GM21447 (cell line): ENCODE results near the gene KIF5A.
"Not testable (repeated sequence)": the region's sequence is repeated elsewhere in the genome, so short reads cannot be mapped to it uniquely, and the experiment has no call there.

Experiments
- ATAC-seq: cut with Tn5 transposase; IDR thresholded peaks from one replicate; pipeline ENCODE4 v1.9.1; 2021; ENCODE audit not compliant: unreplicated experiment

The KIF5A gene

DNA sequence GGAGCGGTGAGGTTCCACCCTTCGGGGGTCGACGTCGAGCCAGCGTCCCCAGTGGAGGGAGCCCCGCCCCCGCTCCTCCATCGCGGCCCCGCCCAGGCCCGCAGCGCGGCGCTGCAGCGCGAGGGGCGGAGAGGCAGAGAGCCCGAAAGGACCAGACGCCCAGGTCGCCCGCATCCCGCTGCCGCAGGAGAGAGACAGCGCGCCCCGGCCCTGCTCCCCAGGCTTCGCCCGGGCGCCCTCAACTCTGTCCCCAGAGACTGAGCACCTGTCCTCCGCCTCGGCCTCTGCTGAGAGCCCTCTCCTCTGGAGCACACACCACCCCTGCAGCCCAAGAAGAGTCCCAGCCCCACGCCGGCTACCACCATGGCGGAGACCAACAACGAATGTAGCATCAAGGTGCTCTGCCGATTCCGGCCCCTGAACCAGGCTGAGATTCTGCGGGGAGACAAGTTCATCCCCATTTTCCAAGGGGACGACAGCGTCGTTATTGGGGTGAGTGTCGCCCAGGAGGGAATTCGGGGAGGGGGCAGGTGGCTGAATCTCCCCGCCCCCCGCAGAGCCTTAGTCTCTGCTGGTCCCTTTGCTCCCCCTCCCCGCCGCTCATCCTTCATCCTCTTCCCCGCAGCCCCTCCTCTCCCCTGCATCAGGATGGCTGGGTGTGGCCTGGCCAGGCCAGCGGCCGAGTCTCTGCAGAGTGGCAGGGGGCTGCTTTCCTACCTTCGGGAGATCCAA, at the start of gene KIF5A:
TSS of gene KIF5A (plus strand) at position 136 of the 732 bp plus-strand sequence. CDS start at position 364, 228 bp downstream.
- no peak for ATAC-seq

DNA sequence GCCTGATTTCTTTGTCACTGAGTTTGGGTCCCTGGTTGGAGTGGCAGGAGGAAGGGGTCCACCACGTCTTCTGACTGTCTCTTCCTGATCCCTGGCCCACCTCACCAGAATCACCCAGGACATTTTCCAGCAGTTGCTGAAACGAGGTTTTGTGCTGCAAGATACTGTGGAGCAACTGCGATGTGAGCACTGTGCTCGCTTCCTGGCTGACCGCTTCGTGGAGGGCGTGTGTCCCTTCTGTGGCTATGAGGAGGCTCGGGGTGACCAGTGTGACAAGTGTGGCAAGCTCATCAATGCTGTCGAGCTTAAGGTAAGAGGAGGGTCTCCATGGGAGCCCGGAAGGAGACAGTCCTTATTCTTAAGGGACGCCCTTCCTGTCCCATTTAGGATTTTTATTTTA, 49.6 kb upstream of the KIF5A start:
- no peak for ATAC-seq

DNA sequence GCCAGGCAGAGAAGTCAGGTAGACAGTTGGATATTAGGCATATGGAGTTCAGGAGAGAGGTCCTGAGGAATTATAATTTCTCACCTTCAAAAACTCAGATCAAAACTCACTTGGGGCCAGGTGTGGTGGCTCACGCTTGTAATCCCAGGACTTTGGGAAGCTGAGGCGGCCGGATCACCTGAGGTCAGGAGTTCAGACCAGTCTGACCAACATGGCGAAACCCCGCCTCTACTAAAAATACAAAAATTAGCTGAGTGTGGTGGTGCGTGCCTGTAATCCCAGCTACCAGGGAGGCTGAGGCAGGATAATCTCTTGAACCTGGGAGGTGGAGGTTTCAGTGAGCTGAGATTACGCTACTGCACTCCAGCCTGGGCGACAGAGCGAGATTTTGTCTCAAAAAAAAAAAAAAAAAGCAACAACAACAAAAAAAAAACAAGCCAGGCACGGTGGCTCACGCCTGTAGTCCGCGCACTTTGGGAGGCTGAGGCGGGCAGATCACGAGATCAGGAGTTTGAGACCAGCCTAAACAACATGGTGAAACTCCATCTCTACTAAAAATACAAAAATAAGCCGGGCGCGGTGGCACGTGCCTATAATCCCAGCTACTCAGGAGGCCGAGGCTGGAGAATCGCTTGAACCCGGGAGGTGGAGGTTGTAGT, 47.4 kb upstream of the KIF5A start:
- not testable (repeated sequence) for ATAC-seq

DNA sequence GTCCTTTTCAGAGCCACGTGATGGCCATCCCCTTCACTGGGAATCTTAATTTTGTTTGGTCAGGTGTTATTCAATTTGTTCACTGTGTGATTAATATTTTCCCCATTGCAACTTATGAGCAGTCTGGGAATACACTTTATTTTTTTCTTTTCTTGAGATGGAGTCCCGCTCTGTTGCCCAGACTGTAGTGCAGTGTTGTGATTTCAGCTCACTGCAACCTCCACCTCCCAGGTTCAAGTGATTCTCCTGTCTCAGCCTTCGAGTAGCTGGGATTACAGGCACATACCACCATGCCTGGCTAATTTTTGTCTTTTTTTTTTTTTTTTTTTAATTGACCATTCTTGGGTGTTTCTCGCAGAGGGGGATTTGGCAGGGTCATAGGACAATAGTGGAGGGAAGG, 43.3 kb upstream of the KIF5A start:
- not testable (repeated sequence) for ATAC-seq

DNA sequence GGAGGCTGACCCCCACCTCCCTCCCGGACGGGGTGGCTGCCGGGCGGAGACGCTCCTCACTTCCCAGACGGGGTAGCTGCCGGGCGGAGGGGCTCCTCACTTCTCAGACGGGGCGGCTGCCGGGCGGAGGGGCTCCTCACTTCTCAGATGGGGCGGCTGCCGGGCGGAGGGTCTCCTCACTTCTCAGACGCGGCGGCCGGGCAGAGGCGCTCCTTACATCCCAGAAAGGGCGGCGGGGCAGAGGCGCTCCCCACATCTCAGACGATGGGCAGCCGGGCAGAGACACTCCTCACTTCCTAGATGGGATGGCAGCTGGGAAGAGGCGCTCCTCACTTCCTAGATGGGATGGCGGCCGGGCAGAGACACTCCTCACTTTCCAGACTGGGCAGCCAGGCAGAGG, 42.0 kb upstream of the KIF5A start:
- ATAC-seq, result not testable (repeated sequence)

DNA sequence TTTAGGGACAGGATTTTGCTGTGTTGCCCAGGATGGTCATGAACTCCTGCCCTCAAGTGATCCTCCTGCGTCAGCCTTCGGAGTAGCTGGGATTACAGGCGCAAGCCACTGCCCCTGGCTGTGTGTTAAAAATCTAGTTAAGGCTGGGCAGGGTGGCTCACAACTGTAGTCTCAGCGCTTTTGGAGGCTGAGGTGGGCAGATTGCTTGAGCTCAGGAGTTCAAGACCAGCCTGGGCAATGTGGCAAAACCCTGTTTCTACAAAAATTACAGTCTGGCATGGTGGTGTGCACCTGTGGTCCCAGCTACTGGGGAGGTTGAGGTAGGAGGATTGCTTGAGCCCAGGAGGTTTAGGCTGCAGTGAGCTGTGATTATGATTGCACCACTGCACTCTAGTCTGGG, 38.7 kb upstream of the KIF5A start:
- ATAC-seq, result no peak

DNA sequence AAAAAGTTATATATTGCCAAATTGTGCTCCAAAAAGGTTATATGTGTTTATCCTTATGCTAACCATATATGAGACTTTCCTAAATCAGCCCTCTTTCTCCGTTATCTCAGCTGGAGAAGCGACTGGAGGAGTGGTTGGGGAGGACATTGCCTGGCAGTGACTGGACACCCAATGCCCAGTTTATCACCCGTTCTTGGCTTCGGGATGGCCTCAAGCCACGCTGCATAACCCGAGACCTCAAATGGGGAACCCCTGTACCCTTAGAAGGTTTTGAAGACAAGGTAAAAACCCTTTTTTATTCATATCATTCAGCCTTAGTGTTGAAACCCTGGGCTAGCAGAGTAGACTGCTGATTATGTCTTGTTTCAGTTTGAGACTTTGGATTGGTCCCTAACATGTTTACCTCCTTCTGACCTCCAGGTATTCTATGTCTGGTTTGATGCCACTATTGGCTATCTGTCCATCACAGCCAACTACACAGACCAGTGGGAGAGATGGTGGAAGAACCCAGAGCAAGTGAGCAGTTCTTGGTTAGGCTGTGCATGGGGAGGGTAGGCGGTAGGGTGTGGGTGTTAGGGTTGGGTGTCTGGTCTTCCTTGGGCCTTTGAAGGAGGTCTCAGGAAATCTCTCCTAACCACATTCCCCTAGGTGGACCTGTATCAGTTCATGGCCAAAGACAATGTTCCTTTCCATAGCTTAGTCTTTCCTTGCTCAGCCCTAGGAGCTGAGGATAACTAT, 38.1 kb upstream of the KIF5A start:
- ATAC-seq, result no peak

DNA sequence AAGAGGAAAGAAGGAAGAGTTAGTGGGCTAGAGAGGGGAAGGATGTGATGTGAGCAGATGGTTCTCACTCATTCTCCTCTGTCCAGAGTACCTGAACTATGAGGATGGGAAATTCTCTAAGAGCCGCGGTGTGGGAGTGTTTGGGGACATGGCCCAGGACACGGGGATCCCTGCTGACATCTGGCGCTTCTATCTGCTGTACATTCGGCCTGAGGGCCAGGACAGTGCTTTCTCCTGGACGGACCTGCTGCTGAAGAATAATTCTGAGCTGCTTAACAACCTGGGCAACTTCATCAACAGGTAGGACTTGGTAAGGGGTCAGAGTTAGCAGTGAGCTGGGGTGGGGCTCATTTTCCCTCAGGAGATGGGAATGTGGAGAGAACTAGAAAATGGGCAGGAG, 37.2 kb upstream of the KIF5A start:
- no peak for ATAC-seq

DNA sequence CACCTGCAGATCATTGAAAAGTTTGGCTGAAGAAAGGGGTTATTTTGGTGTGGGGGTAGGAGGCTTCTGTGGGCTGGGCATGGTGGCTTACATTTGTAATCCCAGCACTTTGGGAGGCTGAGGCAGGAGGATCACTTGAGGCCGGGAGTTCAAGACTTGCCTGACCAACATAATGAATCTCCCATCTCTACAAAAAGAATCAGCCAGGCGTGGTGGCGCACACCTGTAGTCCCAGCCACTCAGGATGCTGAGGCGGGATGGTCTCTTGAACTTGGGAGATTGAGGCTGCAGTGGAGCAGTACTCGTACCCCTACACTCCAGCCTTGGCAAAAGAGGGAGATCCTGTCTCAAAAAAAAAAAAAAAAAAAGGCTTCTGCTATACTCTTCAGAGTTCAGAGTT, 36.6 kb upstream of the KIF5A start:
- no peak for ATAC-seq

DNA sequence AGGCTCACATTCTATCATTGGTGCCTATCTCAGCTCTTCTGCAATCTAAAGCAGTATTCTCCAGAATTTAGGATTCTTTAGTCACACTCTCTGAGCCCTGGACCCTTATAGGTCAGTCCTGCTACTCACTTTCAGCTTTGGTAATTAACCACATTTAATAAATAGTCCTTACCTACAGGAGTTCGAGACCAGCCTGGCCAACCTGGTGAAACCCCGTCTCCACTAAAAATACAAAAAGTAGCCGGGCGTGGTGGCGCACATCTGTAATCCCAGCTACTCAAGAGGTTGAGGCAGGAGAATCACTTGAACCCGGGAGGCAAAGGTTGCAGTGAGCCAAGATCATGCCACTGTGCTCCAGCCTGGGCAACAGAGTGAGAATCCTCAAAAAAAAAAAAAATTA, 36.2 kb upstream of the KIF5A start:
- not testable (repeated sequence) for ATAC-seq

DNA sequence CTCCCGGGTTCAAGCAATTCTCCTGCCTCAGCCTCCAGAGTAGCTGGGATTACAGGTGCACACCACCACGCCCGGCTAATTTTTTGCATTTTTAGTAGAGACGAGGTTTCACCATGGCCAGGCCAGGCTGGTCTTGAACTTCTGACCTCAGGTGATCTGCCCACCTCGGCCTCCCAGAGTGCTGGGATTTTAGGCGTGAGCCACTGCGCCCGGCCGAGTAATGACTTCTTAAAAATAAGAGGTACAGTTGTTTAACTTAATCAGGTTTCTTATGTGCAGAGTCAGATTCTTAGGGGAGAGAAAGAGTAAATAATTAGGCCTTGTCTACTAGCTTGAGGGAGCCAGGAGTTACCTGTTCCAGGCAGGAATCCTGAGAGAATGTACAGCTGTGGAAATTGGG, 35.6 kb upstream of the KIF5A start:
- not testable (repeated sequence) for ATAC-seq

DNA sequence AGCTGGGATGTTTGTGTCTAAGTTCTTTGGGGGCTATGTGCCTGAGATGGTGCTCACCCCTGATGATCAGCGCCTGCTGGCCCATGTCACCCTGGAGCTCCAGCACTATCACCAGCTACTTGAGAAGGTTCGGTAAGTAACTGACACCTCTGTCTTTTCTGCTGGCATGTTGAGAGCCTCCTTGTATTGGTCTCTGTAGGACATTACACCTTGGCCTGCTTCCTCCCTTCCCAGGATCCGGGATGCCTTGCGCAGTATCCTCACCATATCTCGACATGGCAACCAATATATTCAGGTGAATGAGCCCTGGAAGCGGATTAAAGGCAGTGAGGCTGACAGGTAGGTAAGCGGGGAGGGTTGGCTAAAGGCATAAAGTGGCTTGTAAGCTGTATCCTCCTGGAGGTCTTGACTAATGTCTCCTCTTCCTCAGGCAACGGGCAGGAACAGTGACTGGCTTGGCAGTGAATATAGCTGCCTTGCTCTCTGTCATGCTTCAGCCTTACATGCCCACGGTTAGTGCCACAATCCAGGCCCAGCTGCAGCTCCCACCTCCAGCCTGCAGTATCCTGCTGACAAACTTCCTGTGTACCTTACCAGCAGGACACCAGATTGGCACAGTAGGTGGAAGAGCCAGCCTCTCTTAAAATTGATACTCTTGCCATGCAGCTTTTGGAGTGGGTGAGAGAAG, 35.0 kb upstream of the KIF5A start:
- ATAC-seq, result no peak

DNA sequence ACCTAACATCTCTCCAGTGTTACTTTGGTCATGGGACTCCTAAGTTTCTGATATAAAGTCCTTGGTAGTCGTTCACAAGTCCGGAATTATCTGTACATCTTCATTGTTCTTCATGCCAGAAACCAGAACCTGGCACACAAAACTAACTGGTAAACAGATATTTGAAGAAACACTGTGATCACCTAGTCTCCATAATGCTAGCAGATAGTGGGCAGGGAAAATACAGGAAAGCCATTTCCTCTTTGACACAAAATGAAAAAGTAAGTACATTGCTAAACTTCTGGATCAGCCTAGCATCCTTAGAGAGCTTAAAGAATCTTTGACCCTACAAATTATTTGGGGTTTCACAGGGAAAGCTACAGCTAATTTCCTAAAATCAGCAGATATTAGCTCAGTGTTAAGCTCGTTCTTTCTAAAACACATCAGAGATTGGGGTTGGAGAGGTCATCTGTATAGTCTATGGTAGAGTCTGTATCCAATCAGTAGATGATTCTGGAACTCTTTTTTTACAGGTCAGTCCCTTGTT, 34.4 kb upstream of the KIF5A start:
- no peak for ATAC-seq

DNA sequence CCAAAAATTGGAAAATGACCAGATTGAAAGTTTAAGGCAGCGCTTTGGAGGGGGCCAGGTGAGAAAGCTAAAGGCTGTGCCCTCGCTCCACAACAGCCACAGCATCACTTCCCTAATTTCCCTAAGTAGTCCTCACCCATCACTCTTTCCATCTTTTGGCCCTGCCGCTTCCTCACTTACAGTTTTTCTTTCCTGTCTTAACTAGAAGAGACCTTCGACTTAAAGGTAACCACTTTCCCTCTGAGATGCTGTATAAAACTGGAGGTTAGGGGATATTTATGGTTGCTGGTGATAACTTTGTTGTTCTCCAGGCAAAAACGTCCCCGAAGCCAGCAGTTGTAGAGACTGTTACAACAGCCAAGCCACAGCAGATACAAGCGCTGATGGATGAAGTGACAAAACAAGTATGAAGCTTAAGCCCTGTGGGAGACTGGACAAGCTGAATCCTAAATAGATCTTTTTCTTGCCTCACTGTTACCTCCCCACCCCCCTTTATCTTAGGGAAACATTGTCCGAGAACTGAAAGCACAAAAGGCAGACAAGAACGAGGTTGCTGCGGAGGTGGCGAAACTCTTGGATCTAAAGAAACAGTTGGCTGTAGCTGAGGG, 33.8 kb upstream of the KIF5A start:
- ATAC-seq, result no peak

DNA sequence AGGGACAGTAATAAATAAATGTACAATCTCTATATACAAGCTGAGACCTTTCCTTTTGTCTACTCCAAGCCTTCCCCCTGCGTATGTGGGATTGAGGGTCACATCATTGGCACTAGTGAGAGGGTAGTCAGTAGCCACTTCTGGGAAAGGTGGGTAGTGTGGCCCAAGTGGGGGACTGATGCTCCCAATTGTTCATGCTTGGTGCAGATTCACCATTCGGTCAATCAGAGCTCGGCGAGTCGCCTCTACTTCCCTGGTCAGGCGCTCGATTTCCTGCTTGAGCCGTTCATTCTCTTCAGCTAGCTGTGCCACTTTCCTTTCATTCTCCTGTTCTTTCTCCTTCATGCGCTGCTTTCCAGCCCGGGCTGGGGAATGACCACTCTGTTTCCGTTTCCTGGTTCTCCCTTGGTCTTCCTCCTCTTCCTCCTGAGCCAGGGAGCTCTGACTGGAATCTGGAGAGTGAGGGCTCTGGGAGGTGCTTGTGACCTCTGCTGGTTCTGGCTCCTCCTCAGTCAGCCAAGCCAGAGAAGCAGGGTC, 33.2 kb upstream of the KIF5A start:
- no peak for ATAC-seq

DNA sequence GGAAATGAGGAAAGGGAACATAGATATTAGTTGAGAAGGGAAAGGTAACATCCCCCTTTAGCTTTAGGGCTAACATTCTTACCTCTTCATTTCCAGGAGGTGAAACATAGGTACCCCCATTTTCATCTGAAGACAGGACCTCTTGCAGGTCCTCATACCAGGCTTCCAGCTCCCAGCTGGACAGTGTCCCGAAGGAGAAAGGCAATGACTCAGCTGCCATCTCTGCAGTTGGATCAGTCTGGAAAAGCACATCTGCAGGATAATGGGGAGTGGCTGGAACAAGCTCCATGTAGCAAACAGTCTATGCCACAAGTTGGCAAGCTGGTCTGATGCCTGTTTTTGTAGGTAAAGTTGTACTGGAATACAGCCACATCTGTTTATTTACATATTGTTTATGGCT, 32.7 kb upstream of the KIF5A start:
- ATAC-seq, result no peak

DNA sequence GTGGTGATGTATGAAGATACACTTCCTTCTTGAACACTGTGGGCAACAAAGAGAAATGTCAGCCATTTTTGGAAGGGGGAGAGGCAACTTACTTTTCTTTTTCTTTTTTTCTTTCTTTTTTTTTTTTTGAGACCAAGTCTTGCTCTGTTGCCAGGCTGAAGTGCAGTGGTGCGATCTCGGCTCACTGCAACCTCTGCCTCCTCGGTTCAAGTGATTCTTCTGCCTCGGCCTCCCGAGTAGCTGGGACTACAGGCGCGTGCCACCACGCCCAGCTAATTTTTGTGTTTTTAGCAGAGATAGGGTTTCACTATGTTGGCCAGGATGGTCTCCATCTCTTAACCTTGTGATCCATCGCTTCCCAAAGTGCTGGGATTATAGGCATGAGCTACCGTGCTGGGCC, 32.1 kb upstream of the KIF5A start:
- ATAC-seq, result not testable (repeated sequence)

DNA sequence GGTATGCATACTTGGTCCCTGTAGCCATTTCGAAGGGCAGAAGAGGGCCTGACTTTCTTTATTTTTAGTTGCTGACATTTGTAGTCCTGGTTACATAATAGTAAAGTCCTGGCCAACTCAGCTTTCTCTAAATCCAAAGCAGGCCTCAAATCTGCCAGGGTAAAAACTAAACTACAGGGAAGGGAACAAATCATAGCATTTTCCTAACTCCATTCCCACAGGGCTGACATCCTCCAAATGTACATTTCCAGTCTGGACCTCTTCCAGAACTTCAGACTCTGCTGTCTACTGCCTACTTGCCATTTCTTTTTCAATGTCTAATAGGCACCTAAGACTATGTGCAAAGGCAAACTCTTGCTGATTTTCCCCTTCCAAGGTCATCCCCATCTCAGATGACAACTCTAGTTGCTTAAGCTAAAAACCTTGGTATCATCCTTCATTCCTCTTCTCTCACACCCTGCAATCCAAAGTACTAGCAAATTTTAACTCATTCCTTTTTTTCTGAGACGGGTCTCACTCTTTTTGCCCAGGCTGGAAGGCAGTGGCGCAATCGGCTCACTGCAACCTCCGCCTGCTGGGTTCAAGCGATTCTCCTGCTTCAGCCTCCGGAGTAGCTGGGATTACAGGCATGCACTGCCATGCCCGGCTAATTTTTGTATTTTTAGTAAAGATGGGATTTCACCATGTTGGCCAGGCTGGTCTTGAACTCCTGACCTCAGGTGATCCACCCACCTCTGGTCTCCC, 31.5 kb upstream of the KIF5A start:
- ATAC-seq, result no peak

DNA sequence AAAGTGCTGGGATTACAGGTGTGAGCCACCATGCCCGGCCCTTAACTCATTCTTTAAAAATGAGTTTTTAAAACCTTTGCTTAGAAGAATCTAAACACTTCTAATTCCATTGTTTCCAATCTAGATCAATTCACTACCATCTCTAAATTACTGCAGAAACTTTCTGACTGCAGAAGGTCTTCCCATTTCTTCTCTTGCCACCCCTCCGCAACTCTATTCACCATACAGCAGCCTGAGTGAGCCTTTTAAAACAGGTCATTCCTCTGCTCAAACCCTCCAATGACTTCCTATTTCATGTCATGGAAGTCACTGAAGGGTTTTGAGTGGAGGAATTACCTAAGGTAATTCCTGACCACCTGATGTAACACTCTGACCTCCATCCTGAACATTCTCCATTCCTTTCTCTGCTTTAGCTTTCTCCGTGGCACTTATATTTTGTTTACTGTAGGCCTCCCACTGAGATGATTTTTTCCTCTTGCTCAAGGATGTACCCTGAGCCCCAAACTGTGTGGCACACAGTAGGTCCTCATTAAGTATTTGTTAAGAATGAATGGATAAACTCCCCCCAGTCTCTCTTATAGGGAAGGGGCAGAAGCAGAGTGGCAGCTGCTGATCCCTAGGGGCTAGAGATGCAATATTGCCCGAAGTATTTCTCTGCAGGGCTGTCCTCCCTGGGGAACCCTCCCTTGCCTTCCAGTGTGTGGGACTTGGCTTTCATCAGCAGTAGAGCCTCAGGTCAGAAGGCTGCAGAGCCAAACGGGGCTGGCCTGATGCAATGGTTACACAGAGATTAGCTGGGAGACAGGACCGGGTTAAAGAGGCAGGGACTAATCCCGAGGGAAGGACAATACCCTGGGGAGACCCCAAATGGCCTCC, 30.7 kb upstream of the KIF5A start:
- ATAC-seq, result no peak
